Adipose tissue (tissue), 3 donors: Measurements from ENCODE around the gene ADAM17. TPM values are rescaled to one million over a fixed set of nuclear protein-coding genes. Genes with fewer than 3 reads are reported as not detected.
"Not testable (repeated sequence)": the region's sequence is repeated elsewhere in the genome, so short reads cannot be mapped to it uniquely, and the experiment has no call there.

Experiments used
- H3K27ac ChIP-seq: one replicate; pipeline ENCODE4 v1.5.1; 2013; ENCODE audit warnings: low read depth, low read length
- WGBS, 3 donors: extraction: QIAGEN DNeasy Blood & Tissue Kit; methylation state at CpG; one replicate each; pipeline ENCODE4 v1.1.7; 2013; 5-methylcytosine and 5-hydroxymethylcytosine counted together
- polyA plus RNA-seq, 3 donors: library from polyadenylated mRNA; stranded (reverse); fragments of 200-250 nt; gene quantifications; one replicate each; pipeline ENCODE4 v1.2.3, GENCODE V29; 2013
- donor health status: healthy with polysubstance abuse.
- donor health status: Bipolar disorder and iron deficiency.
- donor health status: healthy.

Gene ADAM17
- polyA plus RNA-seq: 10 to 100 TPM in 1 of 3 donors, 1 to 10 TPM in 2; 3.8 to 15.9 (median 8.4) TPM

DNA sequence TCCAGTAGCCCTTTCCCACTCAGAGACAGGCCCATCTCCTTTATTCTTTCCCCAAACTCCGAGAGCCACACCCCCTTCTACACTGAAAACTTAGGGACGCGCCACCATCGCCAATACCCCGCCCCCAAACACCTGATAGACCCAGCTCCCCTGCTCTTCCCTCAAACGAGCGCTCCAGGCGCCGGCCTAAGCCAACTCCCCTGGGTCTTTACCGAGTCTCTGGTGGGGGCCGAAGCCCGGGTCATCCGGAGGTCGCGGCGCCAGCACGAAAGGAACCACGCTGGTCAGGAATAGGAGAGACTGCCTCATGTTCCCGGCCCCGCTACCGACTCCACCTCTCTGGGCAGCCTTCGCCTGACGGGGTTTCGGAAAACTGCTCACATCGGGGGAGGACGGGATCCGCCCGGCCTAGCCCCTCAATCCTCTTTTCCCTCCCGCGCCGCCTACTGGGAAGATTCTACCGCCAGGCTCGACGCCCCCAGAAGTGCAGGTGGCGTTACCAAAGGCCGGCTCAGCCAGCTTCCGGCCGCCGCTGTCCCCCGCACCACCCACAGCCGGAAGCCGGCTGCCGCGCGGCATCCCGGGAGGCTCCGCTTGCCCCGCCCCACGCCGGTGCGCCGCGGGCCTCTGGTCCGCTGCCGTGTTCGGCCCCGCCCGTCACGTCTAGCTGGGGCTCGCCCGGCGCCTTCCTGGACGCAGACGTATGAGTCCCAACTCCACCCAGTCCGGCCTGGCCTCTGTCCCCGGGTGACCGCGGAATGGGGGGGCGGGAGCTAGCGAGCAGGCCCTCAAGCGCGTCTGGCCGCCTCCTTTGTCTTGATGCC is at the start of gene ADAM17:
ADAM17 (minus strand) TSS at position 534 of the 824 bp plus-strand sequence; CDS start at position 309, 225 bp downstream.
- H3K27ac ChIP-seq: peak within 1 kb of the TSS; percentile 97
- WGBS, 3 donors: 0 to 1% (median 0%) methylated on average over 63 to 72 of the region's 73 CpGs

DNA sequence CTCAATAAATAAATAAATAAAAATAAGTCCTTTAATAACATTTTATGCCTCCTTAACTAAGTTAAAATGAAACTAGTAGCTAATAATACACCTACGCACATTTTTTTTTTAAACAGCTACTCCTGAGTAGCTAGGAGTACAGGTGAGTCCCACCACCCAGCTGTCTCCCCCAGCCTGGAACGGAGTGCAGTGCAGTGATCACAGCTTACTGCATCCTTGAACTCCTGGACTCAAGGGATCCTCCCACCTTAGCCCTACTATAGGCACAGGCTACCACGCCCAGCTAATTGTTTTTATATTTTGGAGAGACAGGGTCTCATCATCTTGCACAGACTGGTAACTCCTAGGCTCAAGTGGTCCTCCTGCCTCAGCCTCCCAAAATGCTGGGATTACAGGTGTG is 46.8 kb upstream of the ADAM17 start:
- 88 to 96% (median 95%) methylated on average over 3 of the region's 3 CpGs for WGBS, 3 donors
- no peak overlapping the region for H3K27ac ChIP-seq

DNA sequence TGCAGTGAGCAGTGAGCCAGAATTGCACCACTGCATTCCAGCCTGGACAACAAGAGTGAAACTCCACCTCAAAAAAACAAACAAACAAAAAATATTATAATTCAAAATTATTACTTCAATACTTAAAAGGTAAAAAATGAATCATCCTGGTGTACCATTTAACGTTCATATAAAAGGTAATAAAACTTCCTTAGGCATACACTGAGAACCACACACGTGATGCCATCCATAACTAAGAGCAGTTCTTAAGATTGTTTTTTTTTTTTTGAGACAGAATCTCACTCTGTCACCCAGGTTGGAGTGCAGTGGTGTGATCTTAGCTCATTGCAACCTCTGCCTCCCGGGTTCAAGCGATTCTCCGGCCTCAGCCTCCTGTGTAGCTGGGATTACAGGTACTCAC is 45.8 kb upstream of the ADAM17 start:
- no peak overlapping the region for H3K27ac ChIP-seq
- WGBS, 3 donors: 96 to 97% (median 96%) methylated on average over 5 of the region's 5 CpGs

DNA sequence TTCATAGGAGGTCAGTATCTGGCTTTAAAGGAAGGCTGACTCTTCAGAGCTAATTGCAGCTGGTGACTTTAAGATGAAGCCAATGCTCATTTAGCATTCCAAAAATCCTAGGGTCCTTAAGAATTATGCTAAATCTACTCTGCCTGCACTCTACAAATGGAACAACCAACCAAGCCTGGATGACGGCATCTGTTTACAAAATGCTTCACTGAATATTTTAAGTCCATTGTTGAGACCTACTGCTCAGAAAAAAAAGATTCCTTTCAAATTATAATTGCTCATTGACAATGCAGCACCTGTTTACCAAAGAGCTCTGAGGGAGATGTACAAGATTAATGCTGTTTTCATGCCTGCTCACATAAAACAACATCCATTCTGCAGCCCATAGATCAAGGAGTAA is 43.8 kb upstream of the ADAM17 start:
- H3K27ac ChIP-seq: no peak overlapping the region
- 97 to 98% (median 97%) methylated on average over 1 of the region's 1 CpG for WGBS, 3 donors

DNA sequence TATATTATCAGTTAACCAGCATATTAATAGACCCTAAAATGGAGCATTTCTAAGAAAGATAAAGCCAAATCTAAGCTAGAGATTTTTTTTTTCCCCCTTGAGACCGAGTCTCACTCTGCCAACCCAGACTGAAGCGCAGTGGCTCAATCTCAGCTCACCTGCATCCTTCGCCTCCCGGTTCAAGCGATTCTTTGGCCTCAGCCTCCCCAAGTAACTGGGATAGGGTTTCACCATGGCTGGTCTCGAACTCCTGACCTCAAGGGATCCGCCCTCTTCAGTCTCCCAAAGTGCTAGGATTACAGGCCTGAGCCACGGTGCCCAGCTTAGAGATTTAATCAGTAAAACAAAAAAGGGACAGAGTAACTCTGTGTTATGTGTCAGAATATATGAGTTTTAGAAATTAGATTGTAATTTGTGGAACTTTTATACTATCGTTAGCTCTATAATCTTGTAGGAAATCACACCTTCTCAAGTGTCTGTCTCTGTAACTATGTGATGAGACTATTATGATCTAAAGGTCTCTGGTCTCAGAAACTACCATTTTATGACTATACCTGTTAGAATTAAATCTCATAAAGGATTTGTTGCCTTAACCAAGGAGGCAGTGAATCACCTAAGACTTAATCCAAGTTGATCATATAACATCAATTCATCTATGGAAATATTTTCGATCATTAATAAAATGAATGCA is 41.1 kb upstream of the ADAM17 start:
- 89 to 93% (median 92%) methylated on average over 10 of the region's 10 CpGs for WGBS, 3 donors
- no peak overlapping the region for H3K27ac ChIP-seq

DNA sequence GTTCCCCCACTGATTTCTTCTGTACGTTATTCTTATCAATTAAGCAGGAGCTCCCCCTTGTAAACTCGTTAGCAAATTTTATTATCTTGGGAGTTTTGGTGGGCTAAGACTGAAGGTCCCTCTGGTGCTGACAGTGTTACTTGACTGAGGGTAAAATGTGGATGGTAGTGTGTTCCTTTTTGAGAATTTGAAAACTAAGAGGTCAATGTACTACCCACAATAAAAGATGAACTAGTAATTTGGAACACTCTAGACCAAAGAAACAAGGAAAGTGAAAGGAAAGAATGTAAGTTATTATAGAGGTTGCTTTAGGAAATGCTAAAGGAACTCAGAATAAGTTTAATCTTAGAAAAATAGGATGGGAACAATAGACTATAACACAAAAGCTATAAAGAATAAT is 40.1 kb upstream of the ADAM17 start:
- 41 to 71% (median 44%) methylated on average over 2 of the region's 2 CpGs for WGBS, 3 donors
- H3K27ac ChIP-seq: no peak overlapping the region

DNA sequence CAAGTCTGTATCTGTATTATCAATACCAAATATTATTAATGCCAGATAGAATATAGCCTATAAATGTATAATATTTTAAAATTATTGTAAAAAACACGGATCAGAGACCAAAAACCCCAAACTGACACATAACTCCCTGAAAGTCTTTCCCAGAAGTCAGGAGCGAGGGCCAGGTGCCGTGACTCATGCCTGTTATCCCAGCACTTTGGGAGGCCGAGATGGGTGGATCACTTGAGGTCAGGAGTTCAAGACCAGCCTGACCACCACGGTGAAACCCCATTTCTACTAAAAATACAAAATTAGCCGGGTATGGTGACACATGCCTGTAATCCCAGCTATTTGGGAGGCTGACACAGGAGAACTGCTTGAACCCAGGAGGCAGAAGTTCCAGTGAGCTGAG is 39.6 kb upstream of the ADAM17 start:
- WGBS, 3 donors: 62 to 78% (median 75%) methylated on average over 6 of the region's 6 CpGs
- not testable (repeated sequence) for H3K27ac ChIP-seq

DNA sequence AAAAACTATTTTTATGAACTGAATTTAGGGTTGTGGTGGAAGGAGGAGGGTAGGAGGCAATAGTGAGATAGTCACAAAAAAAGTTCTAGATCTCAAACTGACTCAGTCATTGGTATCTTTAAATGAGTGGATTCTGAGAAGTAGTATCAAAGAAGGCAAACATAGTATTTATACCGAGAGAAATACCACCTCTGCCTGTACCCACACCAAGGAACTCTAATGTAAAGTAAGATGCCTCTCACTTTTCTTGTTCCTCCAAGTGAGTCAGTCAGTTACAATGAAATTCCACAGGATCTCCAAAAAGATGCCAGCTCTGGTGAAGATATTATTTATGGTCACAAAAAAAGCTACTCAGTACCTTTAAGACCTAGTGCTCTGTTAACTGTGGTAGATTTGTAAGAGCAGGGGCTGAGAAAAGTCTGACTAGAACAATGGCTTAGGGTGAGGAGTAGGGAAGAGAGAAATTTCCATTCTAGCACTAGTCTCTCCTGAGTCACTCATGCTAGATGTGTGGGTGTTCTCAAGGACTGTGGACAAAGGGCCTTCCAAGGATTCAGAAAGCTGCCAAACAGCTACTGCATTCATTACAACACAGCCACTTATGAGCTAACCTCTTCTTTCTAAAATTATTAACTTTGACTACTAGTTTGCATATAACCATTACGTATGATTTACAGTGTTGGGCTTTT is 38.9 kb upstream of the ADAM17 start:
- 38 to 74% (median 66%) methylated on average over 2 of the region's 2 CpGs for WGBS, 3 donors
- peak overlapping the region; percentile 51 for H3K27ac ChIP-seq

DNA sequence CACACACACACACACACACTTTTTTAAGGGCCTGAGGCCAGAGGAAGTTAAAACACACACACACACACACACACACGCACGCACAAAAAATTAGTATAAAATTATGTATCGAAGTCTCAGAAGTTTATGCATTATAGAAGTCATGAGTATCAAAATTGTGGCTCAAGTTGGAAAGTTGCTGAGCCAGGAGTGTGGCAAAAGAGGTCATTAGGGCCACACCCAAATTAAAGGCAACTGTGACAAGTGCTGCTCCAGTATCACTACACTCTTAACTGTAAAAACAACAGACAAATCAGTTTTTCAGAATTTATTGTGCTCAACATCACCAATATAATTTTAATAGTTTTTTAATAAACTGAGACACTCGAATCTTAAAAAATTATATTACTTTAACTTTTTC is 38.3 kb upstream of the ADAM17 start:
- WGBS, 3 donors: 81 to 90% (median 89%) methylated on average over 4 of the region's 4 CpGs
- no peak overlapping the region for H3K27ac ChIP-seq

DNA sequence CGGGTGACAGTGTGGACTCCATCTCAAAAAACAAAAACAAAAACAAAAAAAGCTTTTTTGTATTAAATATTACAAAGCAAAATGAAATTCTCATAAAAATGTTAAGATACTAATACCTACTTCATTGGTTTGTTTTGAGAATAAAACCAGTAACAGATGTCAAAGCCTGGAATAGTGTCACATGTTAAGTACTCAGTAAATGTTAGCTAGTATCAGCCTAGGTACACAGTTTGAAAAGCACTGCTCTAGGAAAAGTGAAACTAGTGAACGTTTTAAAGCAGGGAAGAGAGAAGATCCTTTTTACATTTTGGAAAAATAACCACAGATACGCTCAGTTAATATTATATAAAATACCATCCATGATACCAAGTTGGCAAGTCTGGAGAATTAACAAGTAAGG is 37.1 kb upstream of the ADAM17 start:
- H3K27ac ChIP-seq: no peak overlapping the region
- WGBS, 3 donors: 59 to 80% (median 76%) methylated on average over 3 of the region's 3 CpGs

DNA sequence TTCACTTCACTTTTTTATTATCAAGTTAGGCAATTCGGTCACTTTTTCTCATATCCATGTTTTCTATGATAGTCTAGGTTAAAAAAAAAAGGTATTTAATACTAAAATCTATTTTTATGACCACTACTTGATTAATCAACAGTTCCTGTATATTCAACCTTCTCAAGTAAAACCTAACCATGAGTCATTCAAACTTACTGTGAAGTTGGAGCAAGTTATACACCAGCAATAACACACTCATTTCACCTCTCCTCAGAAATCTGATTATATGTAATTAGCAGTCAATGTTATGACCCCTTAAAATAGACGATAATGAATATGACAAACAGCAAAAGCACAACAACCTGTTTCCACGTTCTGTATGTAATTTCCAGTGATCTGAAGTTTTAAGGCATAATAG is 35.0 kb upstream of the ADAM17 start:
- H3K27ac ChIP-seq: no peak overlapping the region

DNA sequence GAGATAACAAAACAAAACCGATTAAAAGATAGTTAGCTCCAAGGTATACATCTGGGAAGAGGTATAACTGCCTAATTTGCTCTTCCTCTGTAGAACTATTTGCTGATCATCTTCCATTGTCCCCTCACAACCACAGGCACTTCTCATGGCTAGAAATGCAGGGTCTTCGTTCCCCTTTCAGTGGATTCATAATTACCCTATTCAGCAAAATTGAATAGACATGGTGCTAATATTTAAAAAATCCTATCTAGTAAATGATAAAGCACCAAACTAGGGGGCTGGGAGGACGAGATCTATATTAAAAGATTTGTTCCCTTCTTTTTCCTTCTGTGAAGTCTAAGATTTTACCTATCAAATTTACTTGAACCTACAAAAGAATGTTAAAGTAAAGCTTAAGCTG is 30.8 kb upstream of the ADAM17 start:
- WGBS, 3 donors: 82 to 92% (median 92%) methylated on average over 3 of the region's 3 CpGs
- H3K27ac ChIP-seq: no peak overlapping the region

More for the DNA sequence above, 35.0 kb upstream of the ADAM17 start:
- WGBS, 3 donors: 80 to 87% (median 87%) methylated on average over 3 of the region's 3 CpGs

DNA sequence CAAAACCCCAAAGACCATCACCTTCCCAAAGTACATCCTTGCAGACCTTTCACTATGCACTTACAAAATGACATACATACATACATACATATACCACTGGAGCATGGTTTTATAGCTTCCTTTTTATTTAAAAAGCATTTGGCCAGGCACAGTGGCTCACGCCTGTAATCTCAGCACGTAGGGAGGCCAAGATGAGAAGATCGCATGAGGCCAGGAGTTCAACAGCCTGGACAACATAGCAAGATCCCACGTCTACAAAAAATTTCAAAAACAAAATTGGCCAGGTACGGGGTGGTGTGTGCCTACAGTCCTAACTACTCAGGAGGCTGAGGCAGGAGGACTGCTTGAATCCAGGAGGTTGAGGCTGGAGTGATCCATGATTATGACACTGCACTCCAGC is 29.9 kb upstream of the ADAM17 start:
- H3K27ac ChIP-seq: no peak overlapping the region
- WGBS, 3 donors: 95 to 99% (median 97%) methylated on average over 5 of the region's 5 CpGs

DNA sequence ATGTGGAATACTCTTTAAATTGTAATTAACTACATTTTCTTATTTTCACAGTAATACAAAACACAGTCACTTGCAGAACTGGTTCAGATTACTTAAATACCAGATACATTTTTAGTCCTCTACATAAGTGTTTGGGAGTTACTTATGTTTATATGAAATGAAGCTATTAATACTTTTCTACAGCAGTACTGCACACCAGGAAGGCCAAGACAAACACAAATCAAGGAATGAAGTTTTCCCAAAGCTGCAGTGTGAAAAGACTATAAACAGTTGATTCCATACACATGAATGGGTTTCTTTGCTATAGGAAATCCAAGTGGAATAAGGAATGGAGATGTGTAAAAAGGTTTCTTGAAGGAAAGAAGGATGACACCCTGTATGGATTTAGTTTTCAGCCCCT is 29.3 kb upstream of the ADAM17 start:
- not testable (repeated sequence) for H3K27ac ChIP-seq

DNA sequence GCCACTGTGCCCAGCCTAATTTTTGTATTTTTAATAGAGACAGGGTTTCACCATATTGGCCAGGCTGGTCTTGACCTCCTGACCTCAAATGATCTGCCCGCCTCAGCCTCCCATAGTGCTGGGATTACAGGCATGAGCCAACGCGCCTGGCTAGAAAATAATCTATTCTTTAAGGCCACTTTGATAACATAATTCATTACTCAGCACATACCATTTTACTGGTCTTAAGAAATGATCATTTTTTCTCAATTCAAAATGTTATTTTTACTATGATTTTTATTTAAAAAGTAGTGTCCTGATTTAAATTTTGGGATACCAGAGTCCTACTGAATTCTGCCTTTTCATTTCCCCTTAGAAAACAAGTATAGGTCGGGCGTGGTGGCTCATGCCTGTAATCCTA is 27.0 kb upstream of the ADAM17 start:
- 93 to 96% (median 95%) methylated on average over 5 of the region's 5 CpGs for WGBS, 3 donors
- H3K27ac ChIP-seq: no peak overlapping the region

DNA sequence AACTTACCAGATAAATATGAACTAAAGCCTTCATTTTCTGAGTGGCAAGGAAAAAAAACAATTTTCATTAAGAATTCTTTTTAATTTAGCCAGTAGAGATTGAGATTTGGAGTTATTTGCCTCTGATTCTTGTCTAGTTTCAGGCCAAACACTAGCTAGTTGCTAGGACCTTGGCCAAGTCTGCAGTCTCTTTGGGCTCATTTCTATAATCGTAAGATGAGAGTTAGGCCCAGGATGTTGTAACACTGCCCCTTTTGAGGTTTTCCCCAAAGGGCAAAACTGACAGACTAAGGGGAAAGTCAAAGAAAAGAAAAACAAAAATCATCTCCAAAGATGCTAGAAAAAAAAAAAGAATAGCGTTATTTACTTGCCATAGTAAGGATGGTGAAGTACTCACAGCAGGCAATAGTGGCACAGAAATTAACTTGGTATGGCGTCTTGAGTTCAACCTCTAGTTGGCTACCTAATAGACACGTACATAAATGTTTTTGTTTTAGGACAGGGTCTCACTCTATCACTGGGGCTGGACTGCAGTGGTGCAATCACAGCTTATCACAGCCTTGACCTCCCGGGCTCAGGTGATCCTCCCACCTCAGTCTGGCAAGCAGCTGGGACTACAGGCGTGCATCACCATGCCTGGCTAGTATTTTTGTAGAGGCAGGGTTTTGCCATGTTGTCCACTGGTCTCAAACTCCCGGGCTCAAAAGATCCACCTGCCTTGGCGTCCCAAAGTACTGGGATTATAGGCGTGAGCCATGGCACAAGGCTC is 23.0 kb upstream of the ADAM17 start:
- WGBS, 3 donors: 76 to 80% (median 79%) methylated on average over 9 of the region's 9 CpGs

DNA sequence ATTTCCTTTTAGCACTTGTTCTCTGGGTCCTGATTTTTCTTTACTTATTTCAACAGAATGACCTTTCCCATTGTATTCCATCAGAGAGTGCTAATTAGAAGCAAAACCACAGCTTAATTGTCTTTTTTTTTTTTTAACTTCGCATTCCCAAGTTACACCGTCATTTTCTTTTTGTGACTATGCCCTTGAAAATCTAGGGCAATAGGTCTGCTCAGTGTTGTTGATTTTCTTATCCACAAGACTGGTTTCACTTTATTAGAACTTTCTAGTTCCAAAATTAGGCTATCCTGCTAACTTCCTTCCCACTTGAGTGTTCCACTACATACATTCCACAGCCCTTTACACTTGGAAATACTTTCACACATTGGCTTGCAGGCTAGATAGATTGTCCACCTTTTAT is 18.7 kb upstream of the ADAM17 start:
- H3K27ac ChIP-seq: no peak overlapping the region
- 45 to 82% (median 64%) methylated on average over 2 of the region's 2 CpGs for WGBS, 3 donors

More for the DNA sequence above, 23.0 kb upstream of the ADAM17 start:
- H3K27ac ChIP-seq: no peak overlapping the region

DNA sequence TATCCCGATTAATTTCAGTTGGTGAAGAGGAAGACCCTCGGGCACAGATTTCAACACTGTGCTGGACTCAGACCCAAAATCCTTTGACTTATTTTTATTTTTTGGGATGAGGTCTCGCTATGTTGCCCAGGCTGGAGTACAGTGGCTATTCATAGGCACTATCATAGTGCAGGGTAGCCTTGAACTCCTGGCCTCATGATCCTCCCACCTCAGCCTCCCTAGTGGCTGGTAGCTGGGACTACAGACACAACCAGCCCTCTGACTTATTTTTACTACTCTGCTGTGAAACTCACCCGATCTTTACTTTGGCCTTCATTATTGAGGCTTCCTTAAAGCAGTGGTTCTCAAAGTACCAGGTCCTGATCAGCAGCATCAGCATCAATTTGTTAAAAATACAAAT is 18.2 kb upstream of the ADAM17 start:
- WGBS, 3 donors: 72 to 90% (median 86%) methylated on average over 4 of the region's 4 CpGs
- no peak overlapping the region for H3K27ac ChIP-seq
